Keratinocyte (primary cell): ENCODE results near the gene CABLES2. TPM values are rescaled to one million over a fixed set of nuclear protein-coding genes. Genes with fewer than 3 reads are reported as not detected.

Experiments
- DNase-seq: peaks from one replicate; pipeline ENCODE4 v3.0.0-alpha.2; 2011; ENCODE audit warnings: low read depth, missing footprints, low spot score
- FAIRE-seq: peaks from 2 replicates; lab custom pipeline; 2011; peaks lifted over from hg19 to GRCh38; lab: Jason Lieb, UNC
- H2AFZ ChIP-seq: 2 replicates; pipeline ENCODE4 v1.6.0; 2012; ENCODE audit warnings: low read length, control low read depth, inconsistent platforms; ENCODE audit not compliant: control insufficient read depth
- H3K27ac ChIP-seq: 2 replicates; pipeline ENCODE4 v1.5.1; 2011; ENCODE audit warnings: low read length; ENCODE audit not compliant: control insufficient read depth, insufficient read depth
- H3K27me3 ChIP-seq: 3 replicates; pipeline ENCODE4 v1.6.0; 2011; ENCODE audit warnings: low read length; ENCODE audit not compliant: control insufficient read depth, insufficient read depth; ENCODE audit errors: extremely low read depth
- H3K36me3 ChIP-seq, 2 experiments: 2 replicates in 1 of 2; 3 replicates in 1 of 2; pipeline ENCODE4 v1.5.1; 2011; ENCODE audit warnings: low read length in 2 of 2, mild to moderate bottlenecking in 1 of 2; ENCODE audit not compliant: control insufficient read depth in 2 of 2, insufficient read depth in 2 of 2; ENCODE audit errors: extremely low read depth in 1 of 2
- H3K4me1 ChIP-seq: 3 replicates; pipeline ENCODE4 v1.5.1; 2011; ENCODE audit warnings: low read length; ENCODE audit not compliant: control insufficient read depth, insufficient read depth; ENCODE audit errors: extremely low read depth
- H3K4me2 ChIP-seq: 3 replicates; pipeline ENCODE4 v1.6.0; 2011; ENCODE audit warnings: low read depth, low read length; ENCODE audit not compliant: control insufficient read depth, insufficient read depth; ENCODE audit errors: extremely low read depth
- H3K4me3 ChIP-seq, 3 experiments: fragments of 200-600 bp in 1 of 3; sonication (generic) in 1 of 3; 2 replicates in 2 of 3; 3 replicates in 1 of 3; pipeline ENCODE4 v1.5.1; 2011 to 2016; ENCODE audit warnings: low read length in 3 of 3, mild to moderate bottlenecking in 3 of 3, control low read depth in 2 of 3, inconsistent platforms in 1 of 3, low read depth in 1 of 3, mixed read lengths in 1 of 3, mixed run types in 1 of 3, moderate library complexity in 1 of 3; ENCODE audit not compliant: control insufficient read depth in 2 of 3, insufficient read depth in 2 of 3; ENCODE audit errors: extremely low read depth in 1 of 3
- H3K79me2 ChIP-seq: 2 replicates; pipeline ENCODE4 v1.6.0; 2012; ENCODE audit warnings: low read length; ENCODE audit not compliant: control insufficient read depth, insufficient read depth
- H3K9ac ChIP-seq: 3 replicates; pipeline ENCODE4 v1.6.0; 2011; ENCODE audit warnings: low read length; ENCODE audit not compliant: control insufficient read depth, insufficient read depth; ENCODE audit errors: extremely low read depth
- H3K9me1 ChIP-seq: 3 replicates; pipeline ENCODE4 v1.6.0; 2011; ENCODE audit warnings: low read length; ENCODE audit not compliant: control insufficient read depth, insufficient read depth; ENCODE audit errors: extremely low read depth
- H3K9me3 ChIP-seq: 2 replicates; pipeline ENCODE4 v1.5.1; 2012; ENCODE audit warnings: low read depth, low read length; ENCODE audit not compliant: control insufficient read depth
- H4K20me1 ChIP-seq: 3 replicates; pipeline ENCODE4 v1.6.0; 2011; ENCODE audit warnings: low read length; ENCODE audit not compliant: control insufficient read depth, insufficient read depth; ENCODE audit errors: extremely low read depth
- EZH2 ChIP-seq: IDR thresholded peaks from one replicate; pipeline ENCODE4 v1.6.1; 2012; ENCODE audit warnings: inconsistent platforms, mild to moderate bottlenecking, low read length, moderate library complexity
- dilution Hi-C: fragments of 300-500 bp; cut with MboI; formaldehyde crosslinking; loops from one replicate; pipeline ENCODE4 v1.7.0; 2020; ENCODE audit warnings: low sequenced_read_pairs; ENCODE audit not compliant: extremely low pct_ligation_motif_present
- polyA plus RNA-seq, 5 experiments: library from polyadenylated mRNA; depleted of rRNA in 3 of 5; stranded (reverse) in 3 of 5; stranded (forward) in 1 of 5; unstranded in 1 of 5; fragments of >200 nt; gene quantifications; 1 replicate in 1 of 5; 2 replicates in 3 of 5; 3 replicates in 1 of 5; pipeline versions ENCODE4 v1.2.1 to v1.2.3, GENCODE V29; 2011 to 2012; ENCODE audit warnings: missing spikeins in 2 of 5, low read depth in 1 of 5, low replicate concordance in 1 of 5
- TF ChIP-seq, protein P1 (sequence below), 3 experiments: IDR thresholded peaks in 1 of 3; conservative IDR thresholded peaks in 1 of 3; optimal IDR thresholded peaks in 1 of 3; 2 replicates in 2 of 3; 3 replicates in 1 of 3; pipeline versions ENCODE3 to v1.5.1; 2011; ENCODE audit warnings: low read length in 3 of 3, mild to moderate bottlenecking in 3 of 3, moderate library complexity in 2 of 3, control low read depth in 1 of 3, inconsistent platforms in 1 of 3; ENCODE audit not compliant: insufficient read depth in 2 of 3; ENCODE audit errors: extremely low read depth in 1 of 3

Gene CABLES2
- polyA plus RNA-seq, 1 donor (not counting 4 experiments of a cell fraction or from before 2014, with no cell fraction given): 2.2 TPM

DNA sequence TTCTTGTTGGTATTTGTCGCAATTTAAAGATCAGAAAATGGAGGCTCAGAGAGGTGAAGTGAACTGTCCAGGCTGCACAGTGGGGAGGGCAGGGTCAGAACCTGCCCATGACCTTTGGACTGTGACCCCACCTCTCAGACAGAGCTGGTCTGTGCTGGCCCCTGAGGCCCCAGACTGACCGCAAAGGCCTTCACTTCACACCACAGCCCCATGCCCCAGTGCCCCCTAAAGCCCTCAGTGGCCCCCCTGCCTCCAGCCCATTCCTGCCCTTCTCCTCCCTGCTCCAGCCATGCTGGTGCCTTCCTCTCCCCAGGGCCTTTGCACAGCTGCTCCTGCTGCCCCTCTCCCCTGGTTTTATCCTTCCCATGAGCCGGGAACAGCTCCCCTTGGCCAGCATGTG is 29.6 kb upstream of the CABLES2 start:
- Histone ChIP-seq H3K27ac (no peak overlapping the region), H3K9me1 (no peaks in the 10 kb centered on the region), H3K27me3 (peaks cover 38% of the 10 kb centered on the region), H3K4me3 (no peak overlapping the region), H3K36me3 (no peaks in the 10 kb centered on the region), H3K4me2 (no peak overlapping the region), H3K4me1 (no peaks in the 10 kb centered on the region), H3K79me2 (no peaks in the 10 kb centered on the region), H3K9ac (no peak overlapping the region), H3K9me3 (no peaks in the 10 kb centered on the region), H4K20me1 (no peaks in the 10 kb centered on the region), H2AFZ (no peak overlapping the region)
- TF ChIP-seq EZH2: no peak
- TF ChIP-seq, protein P1, sequence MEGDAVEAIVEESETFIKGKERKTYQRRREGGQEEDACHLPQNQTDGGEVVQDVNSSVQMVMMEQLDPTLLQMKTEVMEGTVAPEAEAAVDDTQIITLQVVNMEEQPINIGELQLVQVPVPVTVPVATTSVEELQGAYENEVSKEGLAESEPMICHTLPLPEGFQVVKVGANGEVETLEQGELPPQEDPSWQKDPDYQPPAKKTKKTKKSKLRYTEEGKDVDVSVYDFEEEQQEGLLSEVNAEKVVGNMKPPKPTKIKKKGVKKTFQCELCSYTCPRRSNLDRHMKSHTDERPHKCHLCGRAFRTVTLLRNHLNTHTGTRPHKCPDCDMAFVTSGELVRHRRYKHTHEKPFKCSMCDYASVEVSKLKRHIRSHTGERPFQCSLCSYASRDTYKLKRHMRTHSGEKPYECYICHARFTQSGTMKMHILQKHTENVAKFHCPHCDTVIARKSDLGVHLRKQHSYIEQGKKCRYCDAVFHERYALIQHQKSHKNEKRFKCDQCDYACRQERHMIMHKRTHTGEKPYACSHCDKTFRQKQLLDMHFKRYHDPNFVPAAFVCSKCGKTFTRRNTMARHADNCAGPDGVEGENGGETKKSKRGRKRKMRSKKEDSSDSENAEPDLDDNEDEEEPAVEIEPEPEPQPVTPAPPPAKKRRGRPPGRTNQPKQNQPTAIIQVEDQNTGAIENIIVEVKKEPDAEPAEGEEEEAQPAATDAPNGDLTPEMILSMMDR (optimal IDR thresholded peaks at IDR 0.05 in 1 of 3, IDR thresholded peaks at IDR 0.05 in 1 of 3, conservative IDR thresholded peaks at IDR 0.05 in 1 of 3; ENCODE audit: extremely low read depth in 1 of 3, insufficient read depth in 2 of 3, low read length in 3 of 3): no peak
- DNase-seq (no peak), FAIRE-seq (no peak)
- dilution Hi-C loops: loop anchor here (25.0 kb wide), 1 partner anchor 101 kb away; no protein-coding TSS in a partner anchor

DNA sequence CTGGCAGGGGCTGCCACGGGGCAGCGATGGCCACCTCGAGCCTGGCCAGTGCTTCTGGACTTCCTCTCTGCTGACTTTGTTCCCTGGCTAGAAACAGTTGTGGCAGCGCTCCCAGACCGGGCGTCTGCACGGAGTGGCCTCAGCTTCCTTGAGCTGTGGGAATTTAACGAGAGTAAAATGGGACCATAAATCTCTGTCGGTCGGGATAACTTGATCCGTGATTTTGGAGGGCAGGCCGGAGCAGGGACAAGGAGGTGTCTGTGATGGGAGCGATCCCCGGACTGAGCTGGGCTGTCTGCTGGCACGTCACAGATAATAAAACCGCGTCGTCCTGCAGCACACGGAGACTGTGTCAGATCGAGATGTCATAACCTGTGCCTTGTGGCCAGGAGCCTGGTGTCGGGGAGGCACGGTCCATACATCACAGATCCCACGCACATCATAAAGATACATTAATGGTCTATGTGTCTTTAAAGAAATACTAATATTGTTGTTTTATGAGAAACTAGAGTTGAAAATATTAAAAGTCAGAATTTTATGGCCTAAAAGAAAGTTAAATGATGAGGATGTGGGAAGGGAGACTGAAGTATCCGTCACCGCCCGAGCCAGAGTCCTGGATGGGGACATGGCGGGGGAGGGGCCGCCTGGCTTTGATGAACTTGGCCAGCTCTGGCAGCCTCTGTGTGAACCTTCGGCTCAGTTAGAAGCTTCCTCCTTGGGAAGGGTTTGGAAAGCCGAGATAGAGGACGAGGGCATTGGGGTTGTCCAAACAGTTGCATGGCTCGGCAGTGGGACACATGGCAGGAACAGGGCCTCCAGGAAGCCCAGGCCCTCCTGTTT is 26.8 kb upstream of the CABLES2 start:
- dilution Hi-C loops: loop anchor here (25.0 kb wide), 1 partner anchor 103 kb away; no protein-coding TSS in a partner anchor
- H3K27me3 ChIP-seq: peaks cover 36% of the 10 kb centered on the region
- FAIRE-seq: no peak

More for the DNA sequence above, 26.8 kb upstream of the CABLES2 start:
- no peaks in the 10 kb centered on the region for H3K36me3 ChIP-seq
- H3K4me1 ChIP-seq: no peaks in the 10 kb centered on the region
- H3K9me1 ChIP-seq: no peaks in the 10 kb centered on the region
- H3K4me2 ChIP-seq: no peak overlapping the region
- H3K79me2 ChIP-seq: no peaks in the 10 kb centered on the region
- no peak overlapping the region for H2AFZ ChIP-seq
- no peaks in the 10 kb centered on the region for H4K20me1 ChIP-seq
- no peak overlapping the region for H3K4me3 ChIP-seq
- no peaks in the 10 kb centered on the region for H3K9me3 ChIP-seq
- H3K27ac ChIP-seq: no peak overlapping the region
- TF ChIP-seq EZH2: no peak
- TF ChIP-seq, protein P1 (optimal IDR thresholded peaks at IDR 0.05 in 1 of 3, IDR thresholded peaks at IDR 0.05 in 1 of 3, conservative IDR thresholded peaks at IDR 0.05 in 1 of 3; ENCODE audit: extremely low read depth in 1 of 3, insufficient read depth in 2 of 3, low read length in 3 of 3): no peak
- H3K9ac ChIP-seq: no peak overlapping the region
- no peak for DNase-seq
